SIG-M5 treated with dmso at 0.1 percent for 504 hours (cell line): ENCODE measurements around the gene ST7.

Experiments used
- DNase-seq: peaks from one replicate; lab custom pipeline; 2025; ENCODE audit not compliant: unreplicated experiment; lab: John Stamatoyannopoulos, UW

Gene ST7

DNA sequence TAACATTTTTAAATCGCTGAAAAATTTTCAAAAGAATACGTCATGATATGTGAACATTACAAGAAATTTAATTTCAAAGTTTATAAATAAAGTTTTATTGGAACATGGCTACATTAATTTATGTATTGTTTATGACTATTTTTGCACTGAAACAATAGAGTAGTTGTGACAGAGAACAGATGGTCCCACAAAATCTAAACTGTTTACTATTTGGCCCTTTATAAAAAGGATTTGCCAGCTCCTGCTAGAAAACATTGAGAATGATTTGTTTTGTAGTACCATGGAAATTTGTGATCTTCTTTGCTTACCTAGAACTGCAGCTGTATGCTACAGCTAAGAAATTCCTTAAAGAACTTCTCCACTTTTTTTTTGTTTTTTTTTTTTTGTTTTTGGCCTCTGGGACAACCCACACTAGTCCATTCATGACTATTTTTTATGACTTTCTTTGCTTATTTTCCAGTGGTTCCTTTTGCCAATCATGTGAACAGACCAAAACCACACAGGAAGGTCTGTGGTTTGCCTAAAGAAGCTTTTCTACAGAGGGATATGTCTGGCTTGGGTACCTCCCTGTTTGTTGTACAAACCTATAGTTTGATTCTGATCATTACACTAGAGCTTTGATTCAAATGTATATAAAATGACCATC is 55.7 kb downstream of the ST7 start:
- peak; percentile 23 for DNase-seq

DNA sequence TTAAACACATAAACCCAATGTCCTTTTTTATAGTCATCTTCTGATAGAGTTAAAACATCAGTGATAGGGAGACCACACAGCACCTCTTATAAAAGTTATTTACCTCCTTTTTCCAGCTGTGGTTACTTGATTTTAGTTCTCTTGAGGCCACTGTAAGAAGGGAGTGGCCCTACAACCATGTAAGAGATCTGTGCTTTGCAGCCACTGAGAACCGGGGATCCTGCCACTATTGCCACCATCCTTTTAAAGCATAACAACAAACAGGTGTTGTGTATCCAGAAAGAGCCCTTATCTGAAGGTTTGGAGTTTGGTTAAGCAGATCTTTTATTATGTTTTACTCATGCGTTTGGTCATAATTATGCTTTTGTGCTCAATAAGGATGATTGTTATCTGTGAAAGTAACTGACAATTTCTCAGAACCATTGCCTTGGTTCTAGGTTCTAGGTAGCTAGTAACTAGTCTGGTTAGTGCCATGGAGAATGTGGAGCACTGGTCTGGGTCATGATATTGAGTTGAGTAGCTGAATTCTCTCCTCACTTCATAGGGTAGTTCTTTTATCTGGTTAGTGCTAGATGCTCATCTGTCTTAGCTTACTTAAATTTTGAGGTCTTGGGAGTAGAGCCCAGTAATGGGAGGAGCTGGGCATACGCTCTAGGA is 56.5 kb downstream of the ST7 start:
- no peak for DNase-seq

DNA sequence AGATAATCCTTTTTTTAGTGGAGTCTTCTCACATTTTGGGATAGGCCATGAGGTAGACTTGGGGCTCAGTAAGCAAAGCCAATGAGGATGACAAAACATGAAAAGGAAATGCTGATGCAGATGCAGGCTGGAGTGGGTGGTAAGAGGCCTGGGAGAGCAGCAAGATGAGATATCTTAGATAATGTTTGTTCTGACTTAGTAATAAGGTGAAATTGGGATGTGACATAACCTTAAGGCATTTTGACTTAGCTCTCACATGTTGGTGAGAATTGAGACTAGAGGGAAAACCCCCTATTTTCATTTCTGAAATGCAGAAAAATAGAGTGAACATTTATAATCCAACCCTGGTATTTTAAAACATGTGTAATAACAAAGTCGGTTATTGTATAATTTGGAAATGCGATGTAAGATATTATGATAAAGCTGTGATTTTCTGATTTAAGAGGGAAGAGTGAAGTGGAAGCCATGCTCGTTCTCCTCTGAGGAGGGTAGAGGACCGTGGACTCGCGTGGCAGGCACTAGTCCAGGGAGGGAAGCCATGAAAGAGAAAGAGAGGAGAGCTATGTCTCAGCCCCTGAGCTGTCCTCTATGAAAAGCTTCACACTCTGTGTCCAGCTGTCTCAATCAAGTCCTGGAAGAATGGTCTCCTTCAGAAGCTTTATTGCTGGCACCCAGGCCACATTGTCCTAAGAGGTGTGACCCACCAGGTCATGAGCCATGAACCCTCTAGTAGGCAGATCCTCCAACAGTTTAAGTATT is 57.3 kb downstream of the ST7 start:
- no peak for DNase-seq

DNA sequence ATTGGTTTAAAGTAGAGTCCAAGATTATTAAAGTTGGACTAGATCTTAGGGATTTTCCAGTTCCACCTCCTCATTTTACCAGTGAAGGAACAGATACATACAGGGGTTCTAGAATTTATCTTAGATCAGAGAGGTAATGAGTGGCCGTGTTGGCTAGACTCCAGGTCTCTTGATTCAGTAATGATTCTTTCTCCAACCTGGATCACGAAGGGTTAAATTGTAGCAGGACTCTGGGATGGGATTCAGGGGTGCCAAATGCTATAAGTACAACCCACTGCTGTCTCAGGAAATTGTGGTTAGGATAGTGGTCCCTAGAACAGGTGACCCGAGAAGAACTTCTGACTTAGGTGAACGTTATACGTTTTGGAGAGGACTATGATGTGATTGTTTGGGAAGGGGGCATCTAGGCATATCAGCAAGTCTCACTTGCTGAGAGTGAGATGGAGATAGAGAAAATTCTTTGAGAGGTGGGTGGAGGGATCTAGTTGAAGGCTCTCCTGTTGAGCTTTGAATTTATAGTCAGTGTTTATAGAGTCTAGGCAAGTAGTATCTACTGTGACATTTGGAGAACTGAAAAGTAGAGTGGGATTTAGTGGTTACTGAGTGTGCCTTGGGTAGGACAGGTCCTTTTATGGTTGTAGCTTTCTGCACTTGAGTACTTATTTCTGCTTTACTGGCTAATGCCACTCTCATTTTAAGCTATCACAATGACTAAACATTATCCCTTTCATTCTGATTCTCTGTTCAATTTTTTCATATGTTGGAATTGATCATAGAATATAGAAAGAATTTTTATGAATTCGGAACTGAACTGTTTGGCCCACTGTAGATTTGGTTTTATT is 58.3 kb downstream of the ST7 start:
- DNase-seq, result peak; percentile 18

DNA sequence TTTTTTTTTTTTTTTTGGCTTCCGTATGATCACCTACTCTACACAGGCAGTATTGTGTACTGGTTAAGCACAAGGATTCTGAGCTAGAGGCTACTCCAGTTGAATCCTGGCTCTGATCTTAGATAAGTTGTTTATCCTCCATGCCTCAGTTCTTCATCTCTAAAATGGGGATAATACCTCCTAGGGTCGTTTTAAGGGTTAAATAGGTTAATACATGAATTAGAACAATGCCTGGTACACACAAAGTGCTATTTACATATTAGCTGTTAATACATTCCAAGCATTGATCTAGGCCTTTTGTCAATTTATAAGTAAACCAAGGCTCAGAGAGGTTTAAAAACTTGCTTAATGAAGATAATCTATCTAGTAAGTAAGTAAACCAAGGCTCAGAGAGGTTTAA is 59.0 kb downstream of the ST7 start:
- DNase-seq, result no peak

DNA sequence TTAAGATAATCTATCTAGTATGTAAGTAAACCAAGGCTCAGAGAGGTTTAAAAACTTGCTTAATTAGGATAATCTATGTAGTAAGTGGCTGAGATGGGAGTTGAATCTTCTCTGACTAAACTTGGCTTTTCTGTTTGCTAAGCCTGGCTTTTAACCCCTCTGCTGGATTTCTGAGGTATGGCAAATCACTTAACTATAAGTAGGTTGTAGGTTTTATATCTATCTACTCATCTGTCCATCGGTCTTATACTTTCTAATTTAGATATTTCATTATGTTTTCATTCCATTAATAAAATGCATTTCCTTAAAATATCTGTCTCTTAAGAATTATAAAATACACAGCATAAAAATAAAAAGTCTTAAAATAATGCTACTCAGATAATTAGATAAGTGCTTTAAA is 59.4 kb downstream of the ST7 start:
- peak; percentile 14 for DNase-seq

DNA sequence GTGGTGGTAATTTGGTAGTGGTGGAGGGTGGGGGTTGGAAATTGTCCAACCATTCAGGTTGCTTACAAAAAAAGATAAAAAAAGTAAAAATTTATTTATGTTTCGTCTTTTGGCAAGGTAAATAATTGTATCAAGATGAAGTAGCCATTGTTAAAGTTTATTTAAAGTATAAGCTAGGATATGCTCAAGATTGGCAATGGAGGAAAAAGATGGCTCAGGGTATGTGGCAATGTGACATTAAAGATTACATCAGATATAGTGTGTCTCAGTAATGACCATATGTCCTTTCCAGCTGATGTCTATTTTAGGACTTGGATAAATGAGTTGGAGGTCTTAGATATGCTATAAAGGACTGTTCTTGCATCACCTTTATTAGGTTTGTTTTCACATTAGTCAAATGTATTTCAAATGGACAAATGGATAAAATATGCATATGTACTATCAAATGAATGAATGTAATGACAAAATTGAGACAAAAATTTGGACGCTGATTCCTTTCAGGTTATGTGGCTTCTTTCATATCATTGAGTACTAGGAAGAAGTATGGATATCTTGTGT is 60.9 kb downstream of the ST7 start:
- no peak for DNase-seq

DNA sequence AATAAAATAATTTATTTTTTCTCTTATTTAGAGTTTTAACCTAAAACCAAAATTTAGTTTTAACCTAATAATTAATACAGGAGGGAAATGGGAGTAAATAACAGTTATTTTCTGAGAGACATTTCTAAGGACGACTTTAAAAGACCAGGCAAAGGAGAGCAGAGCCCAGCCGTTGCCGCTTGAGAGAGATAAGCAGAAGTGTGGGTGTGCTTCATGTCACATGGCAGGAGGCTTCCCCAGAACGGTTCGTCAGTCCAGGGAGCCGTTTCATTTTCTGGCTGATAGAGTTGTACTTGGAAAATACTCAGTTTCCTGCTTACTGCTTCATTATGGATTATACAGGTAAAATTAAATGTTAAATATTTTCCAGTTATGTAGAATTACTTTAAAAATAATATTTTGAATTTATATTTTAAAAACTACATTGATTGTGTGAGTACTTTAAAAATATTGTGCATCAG is 61.4 kb downstream of the ST7 start:
- DNase-seq, result peak; percentile 62

DNA sequence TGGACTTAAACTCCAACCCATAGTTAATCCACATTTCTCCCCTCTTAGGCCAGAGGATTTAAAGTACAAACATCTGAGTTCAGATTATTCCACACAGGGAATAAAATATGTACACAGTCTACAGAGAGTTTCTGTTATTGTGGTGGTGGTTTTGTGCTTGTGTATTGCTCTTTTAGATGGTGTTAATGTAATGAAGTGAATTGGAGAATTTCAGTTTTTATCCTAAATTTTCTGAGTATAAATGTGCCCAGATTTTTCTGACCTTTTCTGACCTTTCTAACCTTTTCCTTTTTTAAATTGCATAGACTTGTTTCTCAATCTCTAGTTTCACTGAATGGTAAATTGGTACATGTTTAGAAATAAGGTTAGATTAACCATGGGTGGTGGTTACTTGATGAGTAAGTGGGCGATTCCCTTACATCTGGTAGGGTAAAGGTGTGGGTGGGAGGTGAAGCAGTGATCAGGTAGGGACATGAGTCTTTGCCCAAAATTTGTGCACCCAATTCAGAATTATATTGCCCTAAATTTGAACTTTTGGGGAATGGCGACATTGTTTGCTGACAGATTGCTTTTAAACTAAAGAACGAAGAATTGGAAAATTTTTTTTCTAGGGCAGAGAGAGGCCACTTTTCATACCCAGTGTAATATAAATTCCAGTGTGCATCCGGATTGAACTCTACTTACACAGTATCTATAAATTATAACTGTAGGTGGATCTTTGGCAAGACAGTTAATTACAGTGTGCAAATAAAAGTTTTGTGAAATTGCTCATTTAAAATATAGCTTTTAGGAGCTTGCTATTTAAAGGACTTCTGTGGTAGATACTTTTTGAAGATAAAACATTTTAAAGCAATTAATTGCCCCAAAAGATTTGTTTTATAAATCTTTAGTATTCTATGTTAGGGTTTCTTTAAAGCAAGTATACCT is 62.2 kb downstream of the ST7 start:
- no peak for DNase-seq

DNA sequence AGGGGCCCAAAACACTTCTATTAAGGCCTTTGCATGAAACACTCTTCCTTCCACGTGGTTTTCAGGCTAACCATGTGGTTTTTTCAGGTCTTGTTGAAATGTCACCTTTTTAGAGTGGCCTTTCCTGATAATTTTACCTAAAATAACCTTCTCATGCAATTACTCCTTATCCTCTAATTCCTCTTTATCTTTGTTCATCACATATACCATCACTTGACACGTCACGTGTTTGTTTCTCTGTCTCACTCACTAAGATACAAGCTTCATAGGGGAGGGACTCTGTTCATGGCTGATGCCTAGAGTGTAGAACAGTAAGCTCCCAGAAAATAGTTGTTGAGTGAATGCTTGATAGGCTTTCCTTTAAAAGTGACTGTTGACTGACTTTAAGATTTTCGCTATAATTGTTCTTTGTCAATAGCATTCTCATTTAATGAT is 63.7 kb downstream of the ST7 start:
- no peak for DNase-seq

DNA sequence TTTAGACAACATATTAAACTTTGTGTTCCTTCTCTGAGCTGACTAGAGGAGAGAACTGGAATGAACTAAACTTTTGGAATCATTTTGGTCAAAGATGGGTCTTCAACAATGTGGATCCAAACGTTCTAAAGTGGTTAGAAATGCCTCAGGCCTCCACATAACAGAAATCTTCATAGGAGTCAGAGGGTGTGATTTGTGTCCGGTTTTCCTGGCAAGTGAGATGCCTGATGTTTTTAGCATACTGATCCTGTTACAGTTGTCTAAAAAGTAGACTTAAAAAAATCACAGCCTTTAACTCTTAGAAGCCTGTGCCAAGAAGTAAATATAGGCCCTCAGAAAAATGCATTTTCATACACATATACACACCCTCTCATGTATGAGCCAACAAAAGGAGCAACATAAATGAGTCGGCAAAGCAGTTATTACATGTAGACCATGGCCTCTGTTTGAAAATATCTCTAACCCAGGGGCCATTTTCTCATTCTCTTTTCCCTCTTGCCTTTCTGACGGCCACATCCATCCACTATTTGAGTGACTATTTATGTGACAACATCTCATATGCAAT is 64.5 kb downstream of the ST7 start:
- no peak for DNase-seq

DNA sequence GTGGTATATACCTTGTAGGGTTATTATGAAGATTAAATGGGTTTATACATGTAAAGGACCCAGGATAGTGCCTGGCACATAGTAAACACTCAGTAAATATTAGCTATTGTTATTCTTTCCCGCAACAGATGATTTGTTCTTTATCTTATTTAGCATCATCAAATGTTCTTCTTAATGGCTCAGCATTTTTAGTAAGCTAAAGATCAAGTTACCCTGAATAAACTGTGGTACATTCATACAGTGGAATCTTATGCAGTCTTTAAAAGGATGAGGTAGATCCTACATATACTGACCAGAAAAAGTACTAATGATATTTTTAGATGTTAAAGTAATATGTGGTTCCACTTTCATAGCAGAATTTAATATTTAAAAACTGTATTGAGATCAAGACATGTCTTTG is 65.4 kb downstream of the ST7 start:
- no peak for DNase-seq

DNA sequence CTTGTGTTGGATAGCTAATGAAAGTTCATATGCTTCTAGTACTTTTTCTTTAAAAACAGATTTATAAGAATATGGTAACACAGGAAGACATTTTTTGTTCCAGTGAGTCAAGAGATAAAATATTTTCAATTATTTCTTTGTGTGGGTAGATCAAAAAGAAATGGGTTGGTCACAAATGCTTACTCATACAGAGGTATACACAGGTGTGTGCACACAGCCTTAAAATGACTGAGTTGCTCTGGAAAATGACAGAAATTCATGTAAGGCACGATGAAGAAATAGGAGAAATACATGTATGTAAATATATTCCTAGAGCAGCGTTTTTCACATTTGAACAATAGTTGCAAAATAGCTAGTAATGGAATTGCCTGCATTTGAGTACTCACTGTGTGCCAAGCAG is 66.0 kb downstream of the ST7 start:
- no peak for DNase-seq

DNA sequence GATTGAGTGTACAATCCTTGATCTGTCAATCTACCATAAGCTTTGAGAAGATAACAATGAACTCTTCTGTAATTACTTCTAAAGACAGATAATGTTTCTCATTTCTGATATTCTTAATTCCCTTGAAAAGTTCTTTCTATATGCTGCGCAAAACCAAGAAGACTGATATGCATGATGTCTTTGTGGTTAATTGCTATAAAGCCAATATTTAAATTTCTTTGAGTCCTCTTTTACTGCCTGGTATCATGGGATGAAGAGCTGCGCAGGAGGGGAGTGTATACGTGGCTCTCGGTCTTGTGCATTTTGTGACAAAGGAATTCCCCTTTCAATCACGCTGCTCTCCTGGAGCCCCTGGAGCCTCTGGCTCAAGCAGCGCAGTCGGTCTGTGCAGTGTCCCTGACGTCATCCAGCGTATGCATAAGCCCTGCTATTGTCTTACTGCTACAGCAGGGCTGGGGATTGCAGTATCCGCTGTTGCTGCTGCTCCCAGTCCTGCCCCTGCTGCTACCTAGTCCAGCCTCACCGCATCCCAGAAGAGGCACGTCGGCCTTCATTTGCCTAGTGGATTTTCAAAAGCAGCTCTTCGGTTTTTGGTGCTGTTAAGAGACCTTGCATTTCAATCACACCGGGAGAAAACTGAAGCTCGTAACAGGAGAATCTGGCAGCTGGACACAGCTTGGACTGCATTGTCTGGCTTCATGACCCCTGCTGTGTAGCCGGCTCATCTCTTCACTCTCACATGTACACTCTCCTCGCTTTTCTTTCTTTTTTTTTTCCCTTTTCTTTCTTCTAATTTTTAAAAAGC is 66.7 kb downstream of the ST7 start:
- DNase-seq, result no peak

DNA sequence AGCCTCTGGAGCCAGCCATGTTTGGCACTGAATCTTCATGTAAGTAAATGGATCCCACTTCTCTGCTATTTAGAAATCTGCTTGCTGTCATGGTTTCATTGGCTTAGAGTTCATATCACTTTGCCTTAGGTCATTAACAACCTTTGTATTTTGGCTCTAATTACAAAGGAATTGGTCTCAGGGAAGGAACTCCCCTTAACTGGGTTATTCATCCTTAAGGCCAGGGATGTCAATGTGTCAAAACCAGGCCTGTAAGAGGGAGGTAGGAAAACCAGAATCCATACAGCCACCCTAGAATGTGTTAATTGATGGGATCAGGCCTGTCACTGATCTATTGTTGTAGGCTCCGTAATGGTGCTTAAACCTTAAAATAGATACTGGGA is 67.3 kb downstream of the ST7 start:
- no peak for DNase-seq

DNA sequence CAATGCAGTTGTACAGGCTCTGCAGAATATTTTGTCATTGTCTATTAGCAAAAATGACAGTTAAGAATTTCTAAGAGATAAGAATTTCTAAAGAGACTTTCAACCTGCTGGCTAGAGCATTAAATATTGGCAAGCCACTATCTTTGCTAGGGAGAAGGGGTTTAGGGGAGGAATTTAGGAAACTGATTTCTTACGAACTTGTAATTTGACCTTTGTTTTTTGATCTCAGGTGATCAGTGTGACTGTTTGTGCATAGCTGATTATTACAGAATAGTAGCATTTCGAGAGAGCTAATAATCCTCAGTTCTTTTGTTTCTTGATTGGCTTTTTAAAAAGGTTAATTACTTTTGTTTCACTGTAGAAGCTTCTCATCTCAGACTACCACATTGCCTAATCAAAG is 68.1 kb downstream of the ST7 start:
- no peak for DNase-seq

DNA sequence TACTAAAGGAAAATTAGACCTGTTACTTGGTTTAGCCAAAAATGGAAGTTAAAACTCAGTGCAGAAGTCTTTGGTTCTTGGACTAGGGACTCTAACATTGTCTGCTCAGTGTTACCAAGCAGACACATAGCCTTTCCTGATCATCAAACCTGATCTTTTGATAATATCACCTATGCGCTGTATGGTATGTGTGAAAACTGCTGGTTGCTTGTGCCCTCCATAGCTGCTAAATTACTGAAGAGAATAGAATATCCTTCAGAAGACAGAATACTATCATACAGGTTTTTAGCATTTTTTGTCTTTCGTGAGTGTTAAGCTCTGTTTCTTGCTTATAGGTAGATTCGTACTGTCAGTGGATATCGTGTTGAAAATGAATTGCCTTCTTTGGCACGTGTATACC is 68.7 kb downstream of the ST7 start:
- DNase-seq, result no peak

DNA sequence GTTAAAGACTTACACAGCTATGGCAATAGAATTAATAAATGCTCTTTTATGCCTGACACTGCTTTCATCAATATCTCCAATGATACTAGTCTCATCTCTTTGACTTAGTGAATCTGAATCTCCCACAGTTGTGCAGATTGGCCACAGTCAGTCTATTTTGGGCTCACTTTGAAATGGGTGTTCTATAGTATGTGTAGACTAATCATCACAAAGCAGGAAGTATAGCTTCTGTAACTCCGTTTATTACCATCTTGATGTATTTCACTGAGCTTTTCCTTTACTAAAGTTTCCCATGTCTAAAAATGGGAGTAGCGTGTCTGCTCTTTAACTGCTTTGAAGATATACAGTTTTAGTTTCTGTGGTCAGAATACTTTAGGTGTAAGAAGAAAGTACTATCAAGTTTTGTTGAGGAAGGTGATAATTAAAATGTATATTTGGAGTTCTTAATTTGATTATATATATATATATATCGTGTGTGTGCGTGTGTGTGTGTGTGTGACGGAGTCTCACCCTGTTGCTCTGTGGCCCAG is 70.1 kb downstream of the ST7 start:
- no peak for DNase-seq

DNA sequence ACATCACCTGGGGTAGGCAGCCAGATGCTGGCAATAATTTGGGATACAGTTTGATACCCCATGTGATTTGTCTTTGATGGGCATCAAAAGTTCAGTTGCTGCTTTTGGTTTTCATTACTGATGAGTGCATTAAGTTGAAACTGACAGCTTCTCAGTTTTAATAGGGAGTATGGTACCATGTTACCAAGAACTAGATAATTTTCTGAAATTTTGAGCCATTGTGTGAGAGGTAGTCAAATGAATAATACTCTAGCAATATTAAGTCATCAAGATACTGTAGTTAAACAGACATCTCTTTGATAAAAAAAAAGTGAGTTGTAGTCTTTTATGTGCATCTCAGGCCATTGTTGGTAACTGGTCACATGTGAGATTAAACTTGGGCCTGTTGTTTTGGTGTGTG is 71.5 kb downstream of the ST7 start:
- DNase-seq, result no peak
